H1 (cell line): ENCODE data around the gene USP30. TPM values are rescaled to one million over a fixed set of nuclear protein-coding genes. Genes with fewer than 3 reads are reported as not detected.

ENCODE experiments used
- RFX5 ChIP-seq: IDR thresholded peaks from 2 replicates; pipeline ENCODE4 v1.6.1; 2011; ENCODE audit warnings: low read depth, low read length, improper control_type of control experiment, borderline replicate concordance
- SIRT6 ChIP-seq: IDR thresholded peaks from one replicate; pipeline ENCODE4 v1.7.1; 2012; ENCODE audit warnings: low read length, inconsistent platforms
- TEAD4 ChIP-seq: IDR thresholded peaks from 2 replicates; pipeline ENCODE4 v1.6.1; 2012; ENCODE audit warnings: low read depth, low read length, inconsistent platforms, mixed read lengths
- polyA plus RNA-seq, 7 experiments: library from polyadenylated mRNA; depleted of rRNA in 3 of 7; stranded (reverse) in 5 of 7; unstranded in 2 of 7; fragments of >200 nt in 5 of 7; fragments of 200-250 nt in 2 of 7; gene quantifications; 1 replicate in 5 of 7; 2 replicates in 1 of 7; 4 replicates in 1 of 7; pipeline versions ENCODE4 v1.2.1 to v1.2.3, GENCODE V29; 2011 to 2013; ENCODE audit warnings: missing spikeins in 2 of 7, mixed read lengths in 2 of 7
- total RNA-seq: library from RNA; stranded (reverse); fragmentation: NEBNext Ultra II Directional; extraction: Animal tissue kit (Norgen Biotek cat#: 25700); gene quantifications from 2 replicates; pipeline ENCODE4 v1.2.1, GENCODE V29; 2021
- TF ChIP-seq, protein P1 (sequence below): fragments of 300-600 bp; sonication (generic); IDR thresholded peaks from 2 replicates; pipeline ENCODE4 v1.7.1; 2012; ENCODE audit warnings: low read length, moderate library complexity, mild to moderate bottlenecking, inconsistent platforms; ENCODE audit not compliant: insufficient replicate concordance

USP30 gene
- total and polyA plus RNA-seq, 2 of the 8 experiments (the other 6 are each of a cell fraction or from before 2014, with no cell fraction given), result 7.0 to 12.2 TPM

DNA sequence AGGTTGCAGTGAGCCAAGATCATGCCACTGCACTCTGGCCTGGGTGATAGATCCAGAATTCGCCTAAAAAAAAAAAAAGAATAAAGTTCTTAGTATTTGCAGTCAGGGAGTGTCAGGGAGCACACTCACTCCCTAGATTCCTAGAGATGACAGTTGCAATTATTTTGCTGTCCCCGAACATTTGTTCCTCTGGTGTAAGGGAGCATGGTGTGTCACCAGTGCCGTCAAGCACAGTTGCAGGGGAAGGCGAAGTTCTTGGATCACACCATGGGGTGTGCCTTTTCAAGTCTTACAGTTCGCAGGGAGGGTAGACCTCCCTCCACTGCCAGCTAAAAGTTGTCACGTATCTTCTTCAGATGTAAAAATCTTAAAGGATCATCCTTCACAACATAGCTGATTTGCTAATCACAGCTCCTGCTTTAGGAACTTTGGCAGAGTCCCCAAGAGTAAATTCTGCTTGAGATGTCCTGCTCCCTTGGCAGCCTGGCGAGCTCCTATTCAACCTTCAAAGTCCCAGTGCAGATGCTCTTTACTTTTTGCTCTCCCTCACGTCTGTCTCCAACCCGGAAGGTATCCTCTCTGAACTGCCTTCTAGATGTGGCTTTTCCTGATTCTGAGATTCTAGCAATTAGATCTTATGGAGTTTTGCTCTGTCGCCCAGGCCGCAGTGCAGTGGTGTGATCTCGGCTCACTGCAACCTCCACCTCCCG lies 75.3 kb downstream of the USP30 start (continued):
- TF ChIP-seq, protein P1, sequence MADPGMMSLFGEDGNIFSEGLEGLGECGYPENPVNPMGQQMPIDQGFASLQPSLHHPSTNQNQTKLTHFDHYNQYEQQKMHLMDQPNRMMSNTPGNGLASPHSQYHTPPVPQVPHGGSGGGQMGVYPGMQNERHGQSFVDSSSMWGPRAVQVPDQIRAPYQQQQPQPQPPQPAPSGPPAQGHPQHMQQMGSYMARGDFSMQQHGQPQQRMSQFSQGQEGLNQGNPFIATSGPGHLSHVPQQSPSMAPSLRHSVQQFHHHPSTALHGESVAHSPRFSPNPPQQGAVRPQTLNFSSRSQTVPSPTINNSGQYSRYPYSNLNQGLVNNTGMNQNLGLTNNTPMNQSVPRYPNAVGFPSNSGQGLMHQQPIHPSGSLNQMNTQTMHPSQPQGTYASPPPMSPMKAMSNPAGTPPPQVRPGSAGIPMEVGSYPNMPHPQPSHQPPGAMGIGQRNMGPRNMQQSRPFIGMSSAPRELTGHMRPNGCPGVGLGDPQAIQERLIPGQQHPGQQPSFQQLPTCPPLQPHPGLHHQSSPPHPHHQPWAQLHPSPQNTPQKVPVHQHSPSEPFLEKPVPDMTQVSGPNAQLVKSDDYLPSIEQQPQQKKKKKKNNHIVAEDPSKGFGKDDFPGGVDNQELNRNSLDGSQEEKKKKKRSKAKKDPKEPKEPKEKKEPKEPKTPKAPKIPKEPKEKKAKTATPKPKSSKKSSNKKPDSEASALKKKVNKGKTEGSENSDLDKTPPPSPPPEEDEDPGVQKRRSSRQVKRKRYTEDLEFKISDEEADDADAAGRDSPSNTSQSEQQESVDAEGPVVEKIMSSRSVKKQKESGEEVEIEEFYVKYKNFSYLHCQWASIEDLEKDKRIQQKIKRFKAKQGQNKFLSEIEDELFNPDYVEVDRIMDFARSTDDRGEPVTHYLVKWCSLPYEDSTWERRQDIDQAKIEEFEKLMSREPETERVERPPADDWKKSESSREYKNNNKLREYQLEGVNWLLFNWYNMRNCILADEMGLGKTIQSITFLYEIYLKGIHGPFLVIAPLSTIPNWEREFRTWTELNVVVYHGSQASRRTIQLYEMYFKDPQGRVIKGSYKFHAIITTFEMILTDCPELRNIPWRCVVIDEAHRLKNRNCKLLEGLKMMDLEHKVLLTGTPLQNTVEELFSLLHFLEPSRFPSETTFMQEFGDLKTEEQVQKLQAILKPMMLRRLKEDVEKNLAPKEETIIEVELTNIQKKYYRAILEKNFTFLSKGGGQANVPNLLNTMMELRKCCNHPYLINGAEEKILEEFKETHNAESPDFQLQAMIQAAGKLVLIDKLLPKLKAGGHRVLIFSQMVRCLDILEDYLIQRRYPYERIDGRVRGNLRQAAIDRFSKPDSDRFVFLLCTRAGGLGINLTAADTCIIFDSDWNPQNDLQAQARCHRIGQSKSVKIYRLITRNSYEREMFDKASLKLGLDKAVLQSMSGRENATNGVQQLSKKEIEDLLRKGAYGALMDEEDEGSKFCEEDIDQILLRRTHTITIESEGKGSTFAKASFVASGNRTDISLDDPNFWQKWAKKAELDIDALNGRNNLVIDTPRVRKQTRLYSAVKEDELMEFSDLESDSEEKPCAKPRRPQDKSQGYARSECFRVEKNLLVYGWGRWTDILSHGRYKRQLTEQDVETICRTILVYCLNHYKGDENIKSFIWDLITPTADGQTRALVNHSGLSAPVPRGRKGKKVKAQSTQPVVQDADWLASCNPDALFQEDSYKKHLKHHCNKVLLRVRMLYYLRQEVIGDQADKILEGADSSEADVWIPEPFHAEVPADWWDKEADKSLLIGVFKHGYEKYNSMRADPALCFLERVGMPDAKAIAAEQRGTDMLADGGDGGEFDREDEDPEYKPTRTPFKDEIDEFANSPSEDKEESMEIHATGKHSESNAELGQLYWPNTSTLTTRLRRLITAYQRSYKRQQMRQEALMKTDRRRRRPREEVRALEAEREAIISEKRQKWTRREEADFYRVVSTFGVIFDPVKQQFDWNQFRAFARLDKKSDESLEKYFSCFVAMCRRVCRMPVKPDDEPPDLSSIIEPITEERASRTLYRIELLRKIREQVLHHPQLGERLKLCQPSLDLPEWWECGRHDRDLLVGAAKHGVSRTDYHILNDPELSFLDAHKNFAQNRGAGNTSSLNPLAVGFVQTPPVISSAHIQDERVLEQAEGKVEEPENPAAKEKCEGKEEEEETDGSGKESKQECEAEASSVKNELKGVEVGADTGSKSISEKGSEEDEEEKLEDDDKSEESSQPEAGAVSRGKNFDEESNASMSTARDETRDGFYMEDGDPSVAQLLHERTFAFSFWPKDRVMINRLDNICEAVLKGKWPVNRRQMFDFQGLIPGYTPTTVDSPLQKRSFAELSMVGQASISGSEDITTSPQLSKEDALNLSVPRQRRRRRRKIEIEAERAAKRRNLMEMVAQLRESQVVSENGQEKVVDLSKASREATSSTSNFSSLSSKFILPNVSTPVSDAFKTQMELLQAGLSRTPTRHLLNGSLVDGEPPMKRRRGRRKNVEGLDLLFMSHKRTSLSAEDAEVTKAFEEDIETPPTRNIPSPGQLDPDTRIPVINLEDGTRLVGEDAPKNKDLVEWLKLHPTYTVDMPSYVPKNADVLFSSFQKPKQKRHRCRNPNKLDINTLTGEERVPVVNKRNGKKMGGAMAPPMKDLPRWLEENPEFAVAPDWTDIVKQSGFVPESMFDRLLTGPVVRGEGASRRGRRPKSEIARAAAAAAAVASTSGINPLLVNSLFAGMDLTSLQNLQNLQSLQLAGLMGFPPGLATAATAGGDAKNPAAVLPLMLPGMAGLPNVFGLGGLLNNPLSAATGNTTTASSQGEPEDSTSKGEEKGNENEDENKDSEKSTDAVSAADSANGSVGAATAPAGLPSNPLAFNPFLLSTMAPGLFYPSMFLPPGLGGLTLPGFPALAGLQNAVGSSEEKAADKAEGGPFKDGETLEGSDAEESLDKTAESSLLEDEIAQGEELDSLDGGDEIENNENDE, result no peak
- no peak for TF ChIP-seq SIRT6
- TF ChIP-seq TEAD4, result no peak
- no peak for TF ChIP-seq RFX5
